Measurements from ENCODE around the gene RIPOR2. TPM values are rescaled to one million over a fixed set of nuclear protein-coding genes. Genes with fewer than 3 reads are reported as not detected.

The RIPOR2 gene
- total RNA-seq, 1 experiment from 2014 or later = 0.47 TPM

DNA sequence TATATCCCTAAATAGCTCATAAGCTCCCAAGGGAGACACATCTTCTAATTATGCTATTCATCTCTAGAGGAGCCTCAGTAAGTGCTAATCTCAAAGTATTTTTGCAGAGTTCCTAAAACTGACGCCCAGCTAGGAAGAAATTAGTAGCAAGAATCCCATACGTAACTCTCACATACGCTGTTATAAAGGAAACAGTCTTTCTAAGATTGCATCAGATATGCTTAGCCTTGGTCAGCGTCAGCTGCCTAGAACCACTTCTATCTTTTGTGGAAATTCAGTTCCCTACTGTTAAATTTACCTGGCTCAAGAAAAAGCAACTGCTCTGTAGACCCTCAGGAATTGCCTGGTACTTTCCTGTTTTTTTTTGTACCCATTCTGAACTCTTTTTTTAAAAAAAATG is 13.6 kb downstream of the RIPOR2 start:
- Mint-ChIP-seq H3K4me3 (ENCODE audit: low read depth, unreplicated experiment) (no peak overlapping the region), H3K36me3 (ENCODE audit: insufficient read depth, unreplicated experiment) (no peaks in the 10 kb centered on the region), H3K9me3 (ENCODE audit: low read depth, unreplicated experiment) (peaks cover under 1% of the 10 kb centered on the region), H3K4me1 (ENCODE audit: low read depth, unreplicated experiment) (peaks cover 8% of the 10 kb centered on the region), H3K27me3 (ENCODE audit: unreplicated experiment) (peaks cover 14% of the 10 kb centered on the region), H3K27ac (ENCODE audit: unreplicated experiment) (no peak overlapping the region)
- BruUV-seq (replicated peaks) = no TSS peak
- DNase-seq = no peak
- TF ChIP-seq, protein P1, sequence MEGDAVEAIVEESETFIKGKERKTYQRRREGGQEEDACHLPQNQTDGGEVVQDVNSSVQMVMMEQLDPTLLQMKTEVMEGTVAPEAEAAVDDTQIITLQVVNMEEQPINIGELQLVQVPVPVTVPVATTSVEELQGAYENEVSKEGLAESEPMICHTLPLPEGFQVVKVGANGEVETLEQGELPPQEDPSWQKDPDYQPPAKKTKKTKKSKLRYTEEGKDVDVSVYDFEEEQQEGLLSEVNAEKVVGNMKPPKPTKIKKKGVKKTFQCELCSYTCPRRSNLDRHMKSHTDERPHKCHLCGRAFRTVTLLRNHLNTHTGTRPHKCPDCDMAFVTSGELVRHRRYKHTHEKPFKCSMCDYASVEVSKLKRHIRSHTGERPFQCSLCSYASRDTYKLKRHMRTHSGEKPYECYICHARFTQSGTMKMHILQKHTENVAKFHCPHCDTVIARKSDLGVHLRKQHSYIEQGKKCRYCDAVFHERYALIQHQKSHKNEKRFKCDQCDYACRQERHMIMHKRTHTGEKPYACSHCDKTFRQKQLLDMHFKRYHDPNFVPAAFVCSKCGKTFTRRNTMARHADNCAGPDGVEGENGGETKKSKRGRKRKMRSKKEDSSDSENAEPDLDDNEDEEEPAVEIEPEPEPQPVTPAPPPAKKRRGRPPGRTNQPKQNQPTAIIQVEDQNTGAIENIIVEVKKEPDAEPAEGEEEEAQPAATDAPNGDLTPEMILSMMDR (IDR thresholded peaks at IDR 0.05; ENCODE audit: unreplicated experiment) = no peak
- intact Hi-C loops (cut with micrococcal nuclease; ENCODE audit: unreplicated experiment) = no loop called here
- CTCF ChIA-PET = no interaction called here

DNA sequence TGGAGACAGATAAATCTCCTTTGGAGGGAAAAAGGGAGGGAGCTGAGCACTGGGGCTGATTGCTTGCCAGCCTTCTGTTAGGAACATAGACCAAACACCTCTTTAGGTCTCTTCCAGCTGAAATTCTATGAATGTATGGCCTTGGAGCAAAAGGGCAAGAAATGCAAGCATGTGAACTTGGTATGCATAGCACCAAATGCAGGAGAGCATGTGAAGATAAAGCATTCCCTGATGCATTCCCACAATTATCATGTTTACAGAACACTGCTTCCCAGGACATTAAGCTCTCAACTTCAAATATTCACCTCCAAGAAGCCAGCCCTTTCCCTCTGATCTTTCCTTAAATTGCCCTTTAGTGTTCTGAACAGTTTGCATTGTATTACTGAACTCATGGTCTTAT is 15.6 kb downstream of the RIPOR2 start:
- Mint-ChIP-seq H3K27me3 (ENCODE audit: unreplicated experiment) (peaks cover 30% of the 10 kb centered on the region), H3K27ac (ENCODE audit: unreplicated experiment) (no peak overlapping the region), H3K36me3 (ENCODE audit: insufficient read depth, unreplicated experiment) (no peaks in the 10 kb centered on the region), H3K4me1 (ENCODE audit: low read depth, unreplicated experiment) (no peaks in the 10 kb centered on the region), H3K9me3 (ENCODE audit: low read depth, unreplicated experiment) (no peaks in the 10 kb centered on the region), H3K4me3 (ENCODE audit: low read depth, unreplicated experiment) (no peak overlapping the region)
- CTCF ChIA-PET = interaction anchor here (0.8 to 1.7 kb wide), 2 partner anchors 9 to 11 kb away, joined by 3 read pairs; no protein-coding TSS in a partner anchor
- TF ChIP-seq, protein P1 (IDR thresholded peaks at IDR 0.05; ENCODE audit: unreplicated experiment) = no peak
- DNase-seq = no peak
- intact Hi-C loops (cut with micrococcal nuclease; ENCODE audit: unreplicated experiment) = no loop called here
- no TSS peak for BruUV-seq (replicated peaks)

DNA sequence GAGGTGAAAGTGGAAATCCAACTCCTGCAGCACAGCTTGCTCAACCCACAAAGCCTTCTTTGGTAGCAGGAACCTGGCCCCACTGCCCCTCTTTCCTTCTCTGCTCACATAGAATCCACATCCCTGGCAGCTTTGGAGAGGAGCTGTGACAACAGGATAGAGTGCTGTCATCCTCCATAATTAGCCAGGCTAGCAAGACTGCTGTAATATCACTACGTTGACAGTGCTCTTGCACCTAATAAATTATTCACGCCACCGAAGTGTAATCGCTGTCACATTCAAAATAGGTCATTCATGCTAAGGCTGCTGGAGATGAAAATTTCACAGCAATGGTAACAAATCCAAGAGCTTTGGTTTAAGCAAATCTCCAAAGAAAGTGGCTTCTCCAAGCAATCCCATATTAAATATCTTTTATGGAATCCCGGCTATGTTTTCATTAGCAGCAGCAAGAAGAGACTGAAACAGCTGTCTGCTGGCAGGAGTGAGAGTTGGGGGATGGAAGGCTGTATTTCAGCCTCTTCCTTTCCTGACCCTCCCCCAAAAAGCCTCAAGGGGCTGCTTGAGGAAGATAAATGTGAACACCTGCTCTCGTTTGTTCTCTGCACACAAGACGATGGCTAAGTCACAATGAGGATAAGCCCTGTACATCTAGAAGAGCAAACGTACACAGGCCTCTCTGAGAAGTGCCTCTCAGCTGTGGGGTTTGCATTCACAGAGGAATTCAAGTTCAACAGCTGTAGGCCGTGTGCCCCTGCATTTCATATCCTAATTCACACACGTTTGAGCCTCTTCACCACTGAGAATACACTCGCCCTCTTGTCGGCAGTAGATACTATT is 16.5 kb downstream of the RIPOR2 start:
- no TSS peak for BruUV-seq (replicated peaks)
- no peak overlapping the region for H3K4me3 Mint-ChIP-seq (ENCODE audit: low read depth, unreplicated experiment)
- no peak overlapping the region for H3K27ac Mint-ChIP-seq (ENCODE audit: unreplicated experiment)
- TF ChIP-seq, protein P1 (IDR thresholded peaks at IDR 0.05; ENCODE audit: unreplicated experiment) = no peak
- no peaks in the 10 kb centered on the region for H3K36me3 Mint-ChIP-seq (ENCODE audit: insufficient read depth, unreplicated experiment)
- DNase-seq = no peak
- H3K9me3 Mint-ChIP-seq (ENCODE audit: low read depth, unreplicated experiment) = no peaks in the 10 kb centered on the region
- CTCF ChIA-PET = interaction anchor here (1.0 to 1.7 kb wide), 3 partner anchors 9 to 69 kb away, joined by 3 to 4 read pairs (median 3); no protein-coding TSS in a partner anchor
- intact Hi-C loops (cut with micrococcal nuclease; ENCODE audit: unreplicated experiment) = no loop called here
- H3K4me1 Mint-ChIP-seq (ENCODE audit: low read depth, unreplicated experiment) = no peaks in the 10 kb centered on the region
- H3K27me3 Mint-ChIP-seq (ENCODE audit: unreplicated experiment) = peaks cover 39% of the 10 kb centered on the region

DNA sequence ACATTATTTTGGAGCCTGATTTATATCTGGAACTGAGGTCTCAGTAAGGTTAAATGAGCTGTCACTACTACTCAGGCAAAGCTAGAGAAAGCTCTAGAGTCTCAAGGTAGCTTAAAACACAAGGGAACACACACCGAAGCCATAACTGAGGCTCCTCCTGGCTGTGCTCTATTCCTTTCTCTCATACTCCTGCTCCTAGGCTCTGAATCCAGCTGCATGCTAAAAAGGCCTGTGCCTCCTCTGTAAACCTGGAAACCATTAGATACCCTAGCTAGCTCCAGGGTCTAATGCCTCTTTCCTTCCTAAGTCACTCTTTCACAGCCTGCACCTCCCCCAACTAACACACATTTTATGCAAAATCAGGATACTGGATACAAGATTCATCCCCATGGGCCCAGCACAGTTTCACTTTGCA is 17.1 kb downstream of the RIPOR2 start:
- no peak overlapping the region for H3K27ac Mint-ChIP-seq (ENCODE audit: unreplicated experiment)

More for the DNA sequence above, 17.1 kb downstream of the RIPOR2 start:
- BruUV-seq (replicated peaks) = no TSS peak
- H3K36me3 Mint-ChIP-seq (ENCODE audit: insufficient read depth, unreplicated experiment) = no peaks in the 10 kb centered on the region
- DNase-seq = no peak
- no peak overlapping the region for H3K4me3 Mint-ChIP-seq (ENCODE audit: low read depth, unreplicated experiment)
- H3K27me3 Mint-ChIP-seq (ENCODE audit: unreplicated experiment) = peaks cover 45% of the 10 kb centered on the region
- H3K4me1 Mint-ChIP-seq (ENCODE audit: low read depth, unreplicated experiment) = no peaks in the 10 kb centered on the region
- intact Hi-C loops (cut with micrococcal nuclease; ENCODE audit: unreplicated experiment) = no loop called here
- TF ChIP-seq, protein P1 (IDR thresholded peaks at IDR 0.05; ENCODE audit: unreplicated experiment) = no peak
- CTCF ChIA-PET = interaction anchor here (1.0 to 1.4 kb wide), 2 partner anchors 9 to 69 kb away, joined by 3 to 4 read pairs; no protein-coding TSS in a partner anchor
- no peaks in the 10 kb centered on the region for H3K9me3 Mint-ChIP-seq (ENCODE audit: low read depth, unreplicated experiment)
